ENCODE measurements around the gene HNRNPC. TPM values are rescaled to one million over a fixed set of nuclear protein-coding genes. Genes with fewer than 3 reads are reported as not detected.

Gene HNRNPC
- total RNA-seq, 6 experiments from 2014 or later, result 528 to 684 (median 604) TPM

DNA sequence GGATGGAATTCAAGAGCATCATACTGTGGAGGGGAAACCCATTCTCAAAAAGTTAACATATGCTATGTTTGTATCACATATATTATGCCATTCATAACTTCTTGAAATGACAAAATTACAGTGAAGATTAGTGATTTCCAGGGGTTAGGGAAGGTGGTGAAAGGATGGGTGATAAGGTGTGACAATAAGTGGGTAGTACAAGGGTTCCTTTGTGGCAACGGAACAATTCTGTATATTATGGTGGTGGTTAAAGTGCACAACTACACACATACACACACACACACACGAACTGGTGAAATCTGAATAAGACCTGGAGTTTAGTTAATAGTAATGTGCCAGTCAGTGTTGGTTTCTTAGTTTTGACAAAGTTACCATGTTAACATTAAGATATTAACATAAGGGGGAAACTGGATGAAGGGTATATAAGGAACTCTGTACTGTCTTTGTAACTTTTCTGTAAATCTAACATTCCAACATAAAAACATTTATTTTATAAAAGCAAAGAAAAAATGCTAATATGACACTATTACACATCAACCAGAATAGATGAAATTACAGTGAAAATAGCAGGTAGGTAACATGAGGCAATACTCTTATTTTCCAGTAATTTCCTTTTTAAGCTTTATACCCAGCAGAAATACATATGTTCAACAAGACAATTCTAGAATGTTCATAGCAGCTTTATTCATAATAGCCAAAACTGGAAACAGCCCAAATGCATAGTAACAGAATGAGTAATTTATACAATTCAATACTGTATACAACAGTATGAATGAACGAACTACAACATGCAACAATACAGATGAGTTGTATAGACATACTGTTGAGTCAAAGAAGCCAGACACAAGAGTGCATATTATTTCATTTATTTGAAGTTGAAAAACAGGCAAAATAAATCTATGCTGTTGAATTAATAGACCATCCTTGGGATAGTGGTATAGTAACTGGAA lies 69.4 kb downstream of the HNRNPC start:
- H3K36me3 Mint-ChIP-seq (ENCODE audit: low read depth), result peaks cover 33% of the 10 kb centered on the region
- TF ChIP-seq, protein P1, sequence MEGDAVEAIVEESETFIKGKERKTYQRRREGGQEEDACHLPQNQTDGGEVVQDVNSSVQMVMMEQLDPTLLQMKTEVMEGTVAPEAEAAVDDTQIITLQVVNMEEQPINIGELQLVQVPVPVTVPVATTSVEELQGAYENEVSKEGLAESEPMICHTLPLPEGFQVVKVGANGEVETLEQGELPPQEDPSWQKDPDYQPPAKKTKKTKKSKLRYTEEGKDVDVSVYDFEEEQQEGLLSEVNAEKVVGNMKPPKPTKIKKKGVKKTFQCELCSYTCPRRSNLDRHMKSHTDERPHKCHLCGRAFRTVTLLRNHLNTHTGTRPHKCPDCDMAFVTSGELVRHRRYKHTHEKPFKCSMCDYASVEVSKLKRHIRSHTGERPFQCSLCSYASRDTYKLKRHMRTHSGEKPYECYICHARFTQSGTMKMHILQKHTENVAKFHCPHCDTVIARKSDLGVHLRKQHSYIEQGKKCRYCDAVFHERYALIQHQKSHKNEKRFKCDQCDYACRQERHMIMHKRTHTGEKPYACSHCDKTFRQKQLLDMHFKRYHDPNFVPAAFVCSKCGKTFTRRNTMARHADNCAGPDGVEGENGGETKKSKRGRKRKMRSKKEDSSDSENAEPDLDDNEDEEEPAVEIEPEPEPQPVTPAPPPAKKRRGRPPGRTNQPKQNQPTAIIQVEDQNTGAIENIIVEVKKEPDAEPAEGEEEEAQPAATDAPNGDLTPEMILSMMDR (IDR thresholded peaks at IDR 0.05), result no peak
- DNase-seq, result no peak

DNA sequence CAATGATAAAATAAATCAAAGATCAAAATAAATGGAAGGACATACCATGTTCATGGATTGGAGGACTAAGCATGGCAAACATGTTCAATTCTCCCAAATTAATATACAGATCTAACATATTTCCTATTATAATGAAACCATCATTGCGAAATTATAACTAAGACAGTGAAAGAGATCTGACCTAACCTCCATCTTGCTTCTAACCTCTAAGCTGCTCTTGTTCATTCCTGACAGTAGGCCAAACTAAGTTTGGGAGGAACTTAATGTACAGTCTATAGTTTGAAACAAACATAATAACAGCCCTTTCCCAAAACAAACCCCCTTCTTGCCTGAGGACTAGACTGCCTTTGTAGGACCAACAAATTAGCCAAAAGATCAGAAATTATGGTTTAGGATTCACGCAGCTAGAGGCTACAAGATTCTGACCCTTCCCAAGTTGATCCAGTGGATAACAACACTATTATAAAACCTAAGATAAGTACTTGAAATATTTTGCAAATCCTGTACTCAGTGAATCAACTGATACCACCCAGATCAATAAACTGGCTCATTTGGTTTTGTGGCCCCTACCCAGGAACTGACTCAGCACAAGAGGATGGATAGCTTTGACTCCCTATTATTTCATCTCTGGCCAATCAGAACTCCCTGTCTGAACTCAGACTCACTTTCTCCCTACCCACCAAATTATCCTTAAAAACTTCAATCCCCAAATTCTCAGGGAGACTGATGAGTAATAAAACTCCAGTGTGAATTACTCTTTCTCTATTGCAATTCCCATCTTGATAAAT lies 71.6 kb downstream of the HNRNPC start:
- H3K27ac Mint-ChIP-seq, result peak overlapping the region; percentile 47; the same call in 1 of the 2 replicates
- TF ChIP-seq, protein P1 (IDR thresholded peaks at IDR 0.05), result no peak
- DNase-seq, result no peak
- no peak overlapping the region for H3K4me3 Mint-ChIP-seq
- H3K27me3 Mint-ChIP-seq (ENCODE audit: insufficient read depth), result peaks cover 19% of the 10 kb centered on the region
- peaks cover 10% of the 10 kb centered on the region for H3K36me3 Mint-ChIP-seq (ENCODE audit: low read depth)
- peaks cover 26% of the 10 kb centered on the region for H3K4me1 Mint-ChIP-seq (ENCODE audit: low read depth)
- H3K9me3 Mint-ChIP-seq, result peaks cover 3% of the 10 kb centered on the region; the same call in 1 of the 2 replicates

More for the DNA sequence above, 69.4 kb downstream of the HNRNPC start:
- Mint-ChIP-seq H3K4me3 (no peak overlapping the region), H3K9me3 (peaks cover 3% of the 10 kb centered on the region; the same call in 1 of the 2 replicates), H3K4me1 (ENCODE audit: low read depth) (peaks cover 40% of the 10 kb centered on the region), H3K27ac (no peak overlapping the region), H3K27me3 (ENCODE audit: insufficient read depth) (peaks cover 12% of the 10 kb centered on the region)

DNA sequence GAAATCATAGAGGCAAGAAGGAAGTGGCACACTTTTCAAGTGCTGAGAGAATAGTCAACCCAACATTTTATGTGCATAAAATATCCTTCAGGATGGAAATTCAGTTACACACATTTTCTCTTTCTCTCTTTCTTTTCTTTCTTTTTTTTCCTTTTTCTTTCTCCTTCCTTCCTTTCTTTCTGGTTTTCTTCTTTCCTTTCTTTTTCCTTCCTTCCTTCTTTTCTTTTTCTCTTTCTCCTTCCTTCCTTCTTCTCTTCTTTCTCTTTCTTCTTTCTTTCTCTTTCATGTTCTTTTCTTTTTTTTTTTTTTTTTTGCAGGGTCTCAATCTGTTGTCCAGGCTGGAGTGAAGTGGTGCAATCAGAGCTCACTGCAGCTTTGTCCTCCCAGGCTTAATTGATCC lies 74.6 kb downstream of the HNRNPC start:
- TF ChIP-seq, protein P1 (IDR thresholded peaks at IDR 0.05), result no peak
- H3K27ac Mint-ChIP-seq, result no peak overlapping the region

DNA sequence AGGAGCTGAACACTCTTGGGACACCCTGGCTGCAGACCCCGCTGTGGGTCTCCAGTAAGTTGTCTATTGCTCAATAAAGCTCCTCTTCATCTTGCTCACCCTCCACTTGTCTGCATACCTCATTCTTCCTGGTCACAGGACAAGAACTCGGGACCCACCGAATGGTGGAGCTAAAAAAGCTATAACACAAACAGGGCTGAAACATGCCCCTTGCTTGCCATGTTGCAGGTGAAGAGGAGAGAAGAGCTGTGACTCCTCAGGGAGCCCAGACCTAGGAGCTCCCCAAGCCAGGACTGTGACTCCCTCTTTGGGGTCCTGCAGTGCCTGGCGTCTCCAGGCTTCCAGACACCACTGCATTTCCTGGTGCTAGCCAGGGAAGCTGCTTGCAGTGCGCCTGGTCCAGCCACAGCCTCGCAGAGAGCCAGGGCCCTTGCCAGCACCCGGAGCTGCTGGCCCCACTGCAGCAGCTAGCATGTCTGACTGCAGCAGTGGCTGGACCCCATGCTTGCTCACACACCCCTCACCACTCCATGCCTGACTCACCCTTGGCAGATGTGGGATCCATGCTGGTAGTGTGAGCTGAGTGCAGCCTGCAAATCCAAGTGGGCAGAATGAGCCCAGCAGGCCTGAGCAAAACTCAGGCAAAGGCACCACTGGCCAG lies 76.2 kb downstream of the HNRNPC start:
- Mint-ChIP-seq H3K4me3 (no peak overlapping the region), H3K4me1 (ENCODE audit: low read depth) (0 out of 2 replicates have a peak, but pooled peaks cover 5% of the 10 kb centered on the region), H3K36me3 (ENCODE audit: low read depth) (no peaks in the 10 kb centered on the region), H3K27me3 (ENCODE audit: insufficient read depth) (peaks cover 16% of the 10 kb centered on the region), H3K9me3 (peaks cover 3% of the 10 kb centered on the region; the same call in 1 of the 2 replicates), H3K27ac (no peak overlapping the region)
- DNase-seq, result no peak
- TF ChIP-seq, protein P1 (IDR thresholded peaks at IDR 0.05), result no peak

More for the DNA sequence above, 74.6 kb downstream of the HNRNPC start:
- Mint-ChIP-seq H3K9me3 (peaks cover 3% of the 10 kb centered on the region; the same call in 1 of the 2 replicates), H3K4me3 (peak overlapping the region; percentile 12; the same call in 1 of the 2 replicates), H3K27me3 (ENCODE audit: insufficient read depth) (peaks cover 19% of the 10 kb centered on the region), H3K4me1 (ENCODE audit: low read depth) (0 out of 2 replicates have a peak, but pooled peaks cover 5% of the 10 kb centered on the region), H3K36me3 (ENCODE audit: low read depth) (no peaks in the 10 kb centered on the region)
- no peak for DNase-seq

DNA sequence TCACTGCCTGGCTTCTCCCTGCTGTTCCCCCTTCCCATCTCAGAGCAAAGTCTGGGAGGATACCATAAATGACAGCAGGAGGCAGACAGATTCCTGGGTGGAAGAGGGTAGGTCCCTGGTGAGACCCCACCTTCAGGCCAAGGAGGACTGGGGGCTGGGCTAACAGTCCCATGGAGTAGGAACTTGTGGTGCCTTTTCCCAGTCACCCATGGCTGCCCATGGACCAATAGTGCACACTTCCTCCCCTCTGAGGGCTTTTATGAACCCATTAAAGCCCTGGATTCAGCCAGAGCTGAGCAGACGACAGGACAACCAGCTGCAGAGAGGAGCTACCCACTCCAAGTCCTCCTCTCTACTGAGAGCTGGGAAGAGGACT lies 76.8 kb downstream of the HNRNPC start:
- Mint-ChIP-seq H3K27me3 (ENCODE audit: insufficient read depth) (peaks cover 12% of the 10 kb centered on the region), H3K27ac (no peak overlapping the region), H3K4me3 (peak overlapping the region; percentile 64), H3K36me3 (ENCODE audit: low read depth) (no peaks in the 10 kb centered on the region), H3K9me3 (no peaks in the 10 kb centered on the region; the same call in 1 of the 2 replicates), H3K4me1 (ENCODE audit: low read depth) (0 out of 2 replicates have a peak, but pooled peaks cover 5% of the 10 kb centered on the region)
- DNase-seq, result no peak
- TF ChIP-seq, protein P1 (IDR thresholded peaks at IDR 0.05), result no peak
